ENCODE data around the gene CEP57.

CEP57 gene

GRCh38 chr11:95821640-95822039 lies 31.3 kb downstream of the CEP57 start:
- H3K9ac ChIP-seq, result no peak overlapping the region
- H3K36me3 ChIP-seq (ENCODE audit: control insufficient read depth, insufficient read depth, low read length), result no peaks in the 10 kb centered on the region
- H3K79me2 ChIP-seq, result no peaks in the 10 kb centered on the region
- H3K4me3 ChIP-seq (ENCODE audit: low read depth, low read length), result no peak overlapping the region
- TF ChIP-seq CTCF (IDR thresholded peaks at IDR 0.05), result no peak
- H3K27me3 ChIP-seq (ENCODE audit: control insufficient read depth, insufficient read depth, low read length), result no peaks in the 10 kb centered on the region
- no peaks in the 10 kb centered on the region for H3K9me3 ChIP-seq (ENCODE audit: control insufficient read depth, low read length)
- no peak overlapping the region for H3K4me2 ChIP-seq (ENCODE audit: low read length)
- no peak overlapping the region for H3K27ac ChIP-seq
- H3K4me1 ChIP-seq, result no peaks in the 10 kb centered on the region
- H2AFZ ChIP-seq, result no peak overlapping the region

- no peaks in the 10 kb centered on the region for H3K4me1 ChIP-seq
- H3K36me3 ChIP-seq (ENCODE audit: control insufficient read depth, insufficient read depth, low read length), result no peaks in the 10 kb centered on the region
- H3K4me2 ChIP-seq (ENCODE audit: low read length), result no peak overlapping the region
- H3K4me3 ChIP-seq (ENCODE audit: low read depth, low read length), result no peak overlapping the region
- H2AFZ ChIP-seq, result no peak overlapping the region
- no peak overlapping the region for H3K27ac ChIP-seq
- H3K79me2 ChIP-seq, result no peaks in the 10 kb centered on the region
- H3K9me3 ChIP-seq (ENCODE audit: control insufficient read depth, low read length), result no peaks in the 10 kb centered on the region
- no peak for TF ChIP-seq CTCF (IDR thresholded peaks at IDR 0.05)
- H3K9ac ChIP-seq, result no peak overlapping the region
- H3K27me3 ChIP-seq (ENCODE audit: control insufficient read depth, insufficient read depth, low read length), result no peaks in the 10 kb centered on the region
These were observed 37.4 kb downstream of the CEP57 start for GRCh38 chr11:95827696-95828095.

- H3K9me3 ChIP-seq (ENCODE audit: control insufficient read depth, low read length), result no peaks in the 10 kb centered on the region
- no peak overlapping the region for H3K9ac ChIP-seq
- TF ChIP-seq CTCF (IDR thresholded peaks at IDR 0.05), result no peak
- H2AFZ ChIP-seq, result no peak overlapping the region
- H3K27ac ChIP-seq, result no peak overlapping the region
- no peaks in the 10 kb centered on the region for H3K36me3 ChIP-seq (ENCODE audit: control insufficient read depth, insufficient read depth, low read length)
- no peak overlapping the region for H3K4me3 ChIP-seq (ENCODE audit: low read depth, low read length)
- no peak overlapping the region for H3K4me2 ChIP-seq (ENCODE audit: low read length)
- no peaks in the 10 kb centered on the region for H3K79me2 ChIP-seq
- no peaks in the 10 kb centered on the region for H3K27me3 ChIP-seq (ENCODE audit: control insufficient read depth, insufficient read depth, low read length)
- H3K4me1 ChIP-seq, result no peaks in the 10 kb centered on the region
These were observed 39.4 kb downstream of the CEP57 start for GRCh38 chr11:95829580-95830259.

- H3K27ac ChIP-seq, result no peak overlapping the region
- no peaks in the 10 kb centered on the region for H3K4me1 ChIP-seq
- no peaks in the 10 kb centered on the region for H3K9me3 ChIP-seq (ENCODE audit: control insufficient read depth, low read length)
- TF ChIP-seq CTCF (IDR thresholded peaks at IDR 0.05), result no peak
- H3K9ac ChIP-seq, result no peak overlapping the region
- H3K79me2 ChIP-seq, result no peaks in the 10 kb centered on the region
- H2AFZ ChIP-seq, result no peak overlapping the region
- no peaks in the 10 kb centered on the region for H3K36me3 ChIP-seq (ENCODE audit: control insufficient read depth, insufficient read depth, low read length)
- no peak overlapping the region for H3K4me3 ChIP-seq (ENCODE audit: low read depth, low read length)
- H3K27me3 ChIP-seq (ENCODE audit: control insufficient read depth, insufficient read depth, low read length), result no peaks in the 10 kb centered on the region
- no peak overlapping the region for H3K4me2 ChIP-seq (ENCODE audit: low read length)
These were observed 41.0 kb downstream of the CEP57 start for GRCh38 chr11:95831198-95831883.

- H3K4me1 ChIP-seq, result no peaks in the 10 kb centered on the region
- H3K9me3 ChIP-seq (ENCODE audit: control insufficient read depth, low read length), result no peaks in the 10 kb centered on the region
- no peaks in the 10 kb centered on the region for H3K79me2 ChIP-seq
- no peak overlapping the region for H2AFZ ChIP-seq
- H3K36me3 ChIP-seq (ENCODE audit: control insufficient read depth, insufficient read depth, low read length), result no peaks in the 10 kb centered on the region
- no peak overlapping the region for H3K9ac ChIP-seq
- no peak for TF ChIP-seq CTCF (IDR thresholded peaks at IDR 0.05)
- no peak overlapping the region for H3K4me3 ChIP-seq (ENCODE audit: low read depth, low read length)
- H3K4me2 ChIP-seq (ENCODE audit: low read length), result no peak overlapping the region
- H3K27ac ChIP-seq, result no peak overlapping the region
- no peaks in the 10 kb centered on the region for H3K27me3 ChIP-seq (ENCODE audit: control insufficient read depth, insufficient read depth, low read length)
These were observed 42.5 kb downstream of the CEP57 start for GRCh38 chr11:95832763-95833162.

All from parathyroid adenoma (tissue), 2 donors.